Thymus (tissue), 14 donors: Measurements from ENCODE around the gene FAM83E. TPM values are rescaled to one million over a fixed set of nuclear protein-coding genes. Genes with fewer than 3 reads are reported as not detected.
"Not testable (repeated sequence)": the region's sequence is repeated elsewhere in the genome, so short reads cannot be mapped to it uniquely, and the experiment has no call there.

ENCODE experiments used
- DNase-seq, 9 donors: peaks; one replicate each; pipeline ENCODE4 v3.0.0-alpha.2; 2013; ENCODE audit warnings: low spot score in 9 of 9, low read depth in 6 of 9, missing footprints in 1 of 9
- H3K27ac ChIP-seq, 2 donors: one replicate each; pipeline ENCODE4 v1.5.1; 2013; ENCODE audit warnings: control low read depth in 1 of 2, low read depth in 1 of 2, low read length in 1 of 2, mild to moderate bottlenecking in 1 of 2, moderate library complexity in 1 of 2
- H3K27me3 ChIP-seq, 2 donors: one replicate each; pipeline ENCODE4 v1.5.1; 2013; ENCODE audit warnings: low read length in 1 of 2; ENCODE audit not compliant: control insufficient read depth in 2 of 2, insufficient read depth in 1 of 2
- H3K36me3 ChIP-seq, 2 donors: one replicate each; pipeline ENCODE4 v1.5.1; 2013; ENCODE audit warnings: low read length in 1 of 2, mild to moderate bottlenecking in 1 of 2, moderate library complexity in 1 of 2; ENCODE audit not compliant: control insufficient read depth in 2 of 2, insufficient read depth in 2 of 2
- H3K4me1 ChIP-seq, 2 donors: one replicate each; pipeline ENCODE4 v1.5.1; 2013; ENCODE audit warnings: low read length in 2 of 2; ENCODE audit not compliant: control insufficient read depth in 2 of 2, insufficient read depth in 2 of 2
- H3K4me3 ChIP-seq, 2 donors: one replicate each; pipeline ENCODE4 v1.5.1; 2013; ENCODE audit warnings: low read length in 2 of 2, control low read depth in 1 of 2, mild to moderate bottlenecking in 1 of 2
- H3K9me3 ChIP-seq, 2 donors: one replicate each; pipeline ENCODE4 v1.5.1; 2013; ENCODE audit warnings: low read length in 1 of 2, mild to moderate bottlenecking in 1 of 2; ENCODE audit not compliant: control insufficient read depth in 2 of 2, insufficient read depth in 1 of 2
- WGBS: extraction: QIAGEN DNeasy Blood & Tissue Kit; methylation state at CpG from one replicate; pipeline ENCODE4 v1.1.7; 2013; 5-methylcytosine and 5-hydroxymethylcytosine counted together
- long read RNA-seq, 10 donors: transcript quantifications; one replicate each; lab custom pipeline, GENCODE V29; 2026
- polyA plus RNA-seq: library from polyadenylated mRNA; stranded (reverse); fragments of 200-250 nt; gene quantifications from one replicate; pipeline ENCODE4 v1.2.3, GENCODE V29; 2013
- total RNA-seq: library from RNA; stranded (reverse); fragments of 120-200 nt; gene quantifications from one replicate; pipeline ENCODE4 v1.2.4, GENCODE V29; 2013
- donor health status: healthy.

The FAM83E gene
- total RNA-seq (0.33 TPM), polyA plus RNA-seq (2.2 TPM)
- long read RNA-seq, donor 1, result 0 reads
- long read RNA-seq, donor 2, partial matches to known transcripts, result 0 of 1 reads
- long read RNA-seq, donor 2, other reads (novel, unspliced or antisense), result 0 of 1 reads
- long read RNA-seq, donor 3, result 0 reads
- long read RNA-seq, donor 4, result 0 reads
- long read RNA-seq, donor 5, result 0 reads
- long read RNA-seq, donor 6, result 0 reads
- long read RNA-seq, donor 7, result 0 reads
- long read RNA-seq, donor 8, result 0 reads
- long read RNA-seq, donor 9, result 0 reads
- long read RNA-seq, donor 10, result 0 reads

DNA sequence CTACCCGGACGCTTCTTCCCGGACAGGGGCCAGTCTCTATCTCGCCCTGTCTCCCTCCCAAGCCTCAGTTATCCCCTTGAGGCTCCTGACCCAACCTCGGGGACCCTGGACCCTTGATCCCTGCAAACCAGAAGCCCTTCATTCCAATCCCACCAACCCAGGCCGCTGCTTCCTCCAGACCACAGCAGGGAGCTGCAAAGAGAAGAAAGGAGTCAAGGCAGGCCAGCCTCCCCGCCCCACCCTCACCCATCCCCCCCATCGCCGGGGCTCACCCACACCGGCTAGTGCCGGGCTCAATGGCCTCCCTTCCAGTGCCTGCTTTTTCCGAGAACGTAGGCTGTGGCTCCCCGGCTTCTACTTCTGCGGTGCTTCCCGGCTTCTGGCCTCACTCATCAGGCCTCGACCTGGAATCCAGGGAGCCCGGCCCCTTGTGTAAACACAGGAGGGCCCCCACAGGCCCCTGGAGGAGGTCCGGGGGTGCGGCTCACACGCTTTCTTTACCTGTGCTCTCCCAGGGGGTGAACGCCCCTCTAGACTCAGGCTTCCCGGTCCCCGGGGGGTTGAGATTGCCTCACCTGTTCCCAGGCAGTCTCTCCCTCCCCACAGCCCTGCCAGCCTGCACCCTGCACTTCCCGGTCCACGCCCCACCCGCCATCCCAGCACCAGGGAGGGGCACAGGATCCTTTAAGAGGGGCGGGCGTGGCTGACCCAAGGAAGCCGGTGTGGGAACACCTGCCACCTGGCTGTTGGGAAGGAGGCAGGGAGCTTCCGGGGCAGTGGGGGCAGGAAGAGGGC, at the start of gene FAM83E:
FAM83E (minus strand) TSS at position 641 of the 795 bp plus-strand sequence. CDS start 1,704 bp downstream, outside the sequence.
- H3K36me3 ChIP-seq, result peaks cover 34 to 40% of the 10 kb centered on the region in 2 donors
- no peaks in the 10 kb centered on the region for H3K9me3 ChIP-seq
- peaks cover 11 to 23% of the 10 kb centered on the region in 2 donors for H3K4me1 ChIP-seq
- peak within 1 kb of the TSS in 1 of 2 donors; percentile 31 for H3K27ac ChIP-seq
- WGBS, result 90% methylated on average over 31 of the region's 31 CpGs
- no peak for DNase-seq
- no peaks in the 10 kb centered on the region for H3K27me3 ChIP-seq
- no peak within 1 kb of the TSS for H3K4me3 ChIP-seq

DNA sequence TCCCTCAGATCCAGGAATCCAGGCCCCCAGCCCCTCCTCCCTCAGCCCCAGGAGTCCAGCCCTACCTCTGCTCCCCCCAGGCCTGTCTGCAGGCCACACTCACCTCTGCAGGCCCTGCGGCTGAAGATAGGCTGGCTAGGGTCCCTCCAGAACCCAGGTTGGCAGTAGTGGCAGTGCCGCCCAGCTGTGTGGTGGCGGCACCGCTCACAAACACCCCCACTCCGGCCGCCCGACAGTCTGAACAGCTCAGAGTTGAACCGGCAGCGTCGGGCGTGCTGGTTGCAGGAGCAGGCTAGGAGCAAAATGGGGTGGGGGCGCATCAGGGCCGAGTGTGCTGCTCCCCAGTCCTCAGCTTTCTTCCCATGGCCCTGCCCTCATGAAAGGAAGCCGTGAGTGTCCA, 49.6 kb upstream of the FAM83E start:
- H3K4me1 ChIP-seq, result peaks cover 9 to 11% of the 10 kb centered on the region in 2 donors
- H3K27ac ChIP-seq, result no peak overlapping the region
- no peaks in the 10 kb centered on the region for H3K36me3 ChIP-seq
- 99% methylated on average over 14 of the region's 14 CpGs for WGBS
- no peak overlapping the region for H3K4me3 ChIP-seq
- H3K27me3 ChIP-seq, result no peaks in the 10 kb centered on the region
- DNase-seq, result no peak
- H3K9me3 ChIP-seq, result peaks cover 0 to 6% of the 10 kb centered on the region in 2 donors

DNA sequence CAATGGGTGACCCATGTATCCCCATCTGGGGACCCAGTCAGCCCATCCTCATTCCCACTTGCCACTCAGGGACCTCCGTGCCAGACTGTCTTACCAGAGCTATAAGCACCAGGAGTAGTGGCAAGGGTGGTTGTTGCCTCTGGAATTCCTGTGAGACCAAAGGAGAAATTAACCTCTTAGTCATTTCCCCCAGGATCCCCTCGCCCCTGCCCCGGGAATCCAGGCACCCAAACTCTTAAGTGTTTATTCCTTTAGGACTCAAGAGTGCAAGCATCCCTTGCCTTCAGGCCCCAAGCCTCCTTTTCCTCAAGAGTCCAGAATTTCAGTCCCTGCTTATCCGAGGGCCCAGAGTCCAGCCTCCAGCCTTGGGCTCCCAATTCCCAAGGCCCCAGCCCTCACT, 48.8 kb upstream of the FAM83E start:
- H3K4me3 ChIP-seq, result no peak overlapping the region
- H3K36me3 ChIP-seq, result no peaks in the 10 kb centered on the region
- H3K9me3 ChIP-seq, result peaks cover 0 to 6% of the 10 kb centered on the region in 2 donors
- no peaks in the 10 kb centered on the region for H3K27me3 ChIP-seq
- peaks cover 9 to 11% of the 10 kb centered on the region in 2 donors for H3K4me1 ChIP-seq
- no peak overlapping the region for H3K27ac ChIP-seq
- no peak for DNase-seq
- WGBS, result 98% methylated on average over 4 of the region's 4 CpGs

DNA sequence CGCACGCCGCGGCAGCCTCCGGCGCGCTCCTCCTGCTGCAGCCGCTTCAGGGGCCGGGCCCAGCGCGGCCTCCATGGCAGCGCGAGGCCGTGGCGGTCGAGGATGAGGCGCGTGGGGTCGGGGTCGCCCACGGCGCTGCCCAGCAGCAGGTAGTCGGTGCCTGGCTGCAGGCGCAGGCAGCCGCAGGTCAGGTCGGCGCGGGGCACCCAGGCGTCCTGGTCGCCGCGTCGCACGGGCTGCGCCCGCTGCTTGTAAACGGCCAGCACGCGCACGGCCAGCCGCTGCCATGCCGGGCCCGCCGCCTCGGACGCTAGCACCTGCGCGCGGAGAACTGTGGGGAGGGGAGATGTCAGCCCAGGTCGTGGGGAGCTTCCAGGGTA, 46.8 kb upstream of the FAM83E start:
- 95% methylated on average over 50 of the region's 50 CpGs for WGBS
- Histone ChIP-seq H3K27me3 (peaks cover 0 to 6% of the 10 kb centered on the region in 2 donors), H3K27ac (no peak overlapping the region), H3K9me3 (peaks cover 0 to 6% of the 10 kb centered on the region in 2 donors), H3K36me3 (no peaks in the 10 kb centered on the region), H3K4me1 (peaks cover 9 to 11% of the 10 kb centered on the region in 2 donors), H3K4me3 (no peak overlapping the region)
- DNase-seq, result no peak

DNA sequence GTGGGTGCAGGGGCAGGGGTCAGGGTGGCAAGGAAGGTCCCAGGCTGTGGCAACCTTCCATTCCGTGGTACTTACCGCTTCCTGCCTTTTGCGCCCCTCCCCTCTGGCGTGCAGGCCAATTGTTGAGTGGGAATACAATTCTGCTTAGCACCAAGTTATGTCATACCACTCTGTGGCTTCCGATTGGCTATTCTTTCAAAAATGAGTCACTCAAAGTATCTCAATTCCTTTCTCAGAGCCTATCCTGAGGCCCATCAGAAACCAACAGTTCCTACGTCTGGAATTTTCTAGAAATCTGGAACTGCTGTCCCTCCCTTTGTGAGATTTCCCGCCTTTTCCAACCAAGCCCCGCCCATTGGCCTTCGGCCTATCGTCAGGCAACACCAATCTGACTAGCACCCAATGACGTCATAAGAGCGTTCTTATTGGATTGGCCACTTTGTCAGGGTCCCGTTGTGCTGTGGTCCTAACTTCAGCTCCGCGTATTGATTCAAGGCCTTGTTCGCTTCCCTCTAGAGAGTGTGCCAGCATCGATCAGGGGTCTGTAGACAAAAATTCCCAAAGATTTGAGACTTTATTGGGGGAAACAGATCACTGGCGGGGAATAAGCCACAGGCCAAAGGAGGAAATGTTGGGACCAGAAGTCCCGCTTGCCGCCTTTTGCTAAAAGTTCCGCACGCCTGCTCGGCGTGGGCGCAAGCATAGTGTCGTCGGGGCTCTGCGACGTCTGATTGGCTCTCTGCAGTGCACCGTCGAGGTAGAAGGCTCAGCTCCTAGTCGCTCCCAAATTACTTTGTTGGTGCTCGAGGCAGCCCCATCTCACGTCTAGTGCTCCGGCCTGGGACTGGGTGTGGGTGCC, 46.2 kb upstream of the FAM83E start:
- peak overlapping the region in 1 of 2 donors; percentile 34 for H3K4me3 ChIP-seq
- H3K4me1 ChIP-seq, result peaks cover 9 to 11% of the 10 kb centered on the region in 2 donors
- peak overlapping the region; percentile 42 to 71 for H3K27ac ChIP-seq

DNA sequence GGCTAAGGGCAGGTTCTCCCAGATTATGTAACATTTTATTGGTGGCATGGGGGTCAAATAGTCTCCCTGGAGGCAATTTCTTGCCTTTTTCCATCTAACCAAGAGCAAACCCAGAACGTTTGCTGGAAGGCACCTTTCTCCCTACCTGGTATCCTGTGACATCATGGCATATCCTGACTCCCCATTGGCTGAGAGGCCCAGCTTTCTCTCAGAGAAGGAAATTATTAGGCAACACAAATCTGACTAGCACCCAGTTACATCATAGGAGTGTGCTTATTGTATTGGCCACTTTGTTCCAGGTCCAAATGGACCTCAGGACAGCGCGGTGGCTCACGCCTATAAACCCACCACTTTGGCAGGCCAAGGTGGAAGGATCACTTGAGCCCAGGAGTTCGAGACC, 44.9 kb upstream of the FAM83E start:
- peaks cover 0 to 6% of the 10 kb centered on the region in 2 donors for H3K9me3 ChIP-seq
- H3K4me3 ChIP-seq, result no peak overlapping the region
- peaks cover 11 to 13% of the 10 kb centered on the region in 2 donors for H3K4me1 ChIP-seq
- WGBS, result 84% methylated on average over 5 of the region's 5 CpGs
- no peak for DNase-seq
- H3K27ac ChIP-seq, result no peak overlapping the region
- H3K27me3 ChIP-seq, result peaks cover 0 to 6% of the 10 kb centered on the region in 2 donors
- no peaks in the 10 kb centered on the region for H3K36me3 ChIP-seq

More for the DNA sequence above, 46.2 kb upstream of the FAM83E start:
- Histone ChIP-seq H3K9me3 (peaks cover 0 to 6% of the 10 kb centered on the region in 2 donors), H3K36me3 (no peaks in the 10 kb centered on the region), H3K27me3 (peaks cover 0 to 6% of the 10 kb centered on the region in 2 donors)
- 60% methylated on average over 35 of the region's 35 CpGs for WGBS
- DNase-seq, result peak in 8 of 9 donors; percentile 76 to 92 (median 81)

DNA sequence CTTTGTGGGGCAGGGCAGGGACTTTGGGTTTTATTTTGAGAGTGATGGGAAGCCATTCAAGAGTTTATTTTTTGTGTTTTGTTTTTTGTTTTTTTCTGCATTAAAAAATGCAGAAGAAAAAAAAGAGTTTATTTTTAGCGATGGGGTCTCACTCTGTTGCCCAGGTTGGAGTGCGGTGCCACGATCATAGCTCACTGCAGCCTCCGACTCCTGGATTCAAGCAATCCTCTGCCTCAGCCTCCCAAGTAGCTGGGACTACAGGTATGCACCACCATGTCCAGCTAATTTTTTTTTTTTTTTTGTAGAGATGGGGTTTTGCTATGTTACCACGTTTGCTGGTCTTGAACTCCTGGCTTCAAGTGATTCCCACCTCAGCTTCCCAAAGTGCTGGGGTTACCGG, 43.6 kb upstream of the FAM83E start:
- DNase-seq, result no peak

DNA sequence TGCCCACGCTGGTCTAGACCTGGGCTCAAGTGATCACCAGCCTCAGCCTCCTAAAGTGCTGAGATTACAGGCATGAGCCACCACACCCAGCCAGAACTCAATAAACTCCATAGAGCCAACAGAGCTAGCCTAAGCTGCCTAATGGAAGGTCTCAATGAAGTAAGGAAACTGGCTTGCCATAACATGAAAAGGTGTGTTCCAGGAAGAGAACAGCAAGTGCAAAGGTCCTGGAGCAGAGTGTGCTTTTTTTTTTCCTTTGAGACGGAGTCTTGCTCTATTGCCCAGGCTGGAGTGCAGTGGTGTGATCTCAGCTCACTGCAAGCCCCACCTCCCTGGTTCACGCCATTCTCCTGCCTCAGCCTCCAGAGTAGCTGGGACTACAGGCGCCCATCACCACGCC, 43.0 kb upstream of the FAM83E start:
- not testable (repeated sequence) for H3K36me3 ChIP-seq, H3K4me3 ChIP-seq, H3K9me3 ChIP-seq, H3K27ac ChIP-seq, DNase-seq, H3K27me3 ChIP-seq
- peaks cover 22 to 24% of the 10 kb centered on the region in 2 donors for H3K4me1 ChIP-seq
- 96% methylated on average over 5 of the region's 5 CpGs for WGBS

More for the DNA sequence above, 43.6 kb upstream of the FAM83E start:
- peaks cover 17 to 21% of the 10 kb centered on the region in 2 donors for H3K4me1 ChIP-seq
- H3K27ac ChIP-seq, result no peak overlapping the region
- peaks cover 0 to 6% of the 10 kb centered on the region in 2 donors for H3K9me3 ChIP-seq
- H3K27me3 ChIP-seq, result peaks cover 0 to 6% of the 10 kb centered on the region in 2 donors
- no peaks in the 10 kb centered on the region for H3K36me3 ChIP-seq
- H3K4me3 ChIP-seq, result no peak overlapping the region
- 98% methylated on average over 6 of the region's 6 CpGs for WGBS
